Stomach (tissue), 4 donors: ENCODE measurements around the gene PCNT.

Source experiments
- POLR2A ChIP-seq, 4 donors: fragments of 450-650 bp; IDR thresholded peaks; one replicate each; pipeline ENCODE4 v1.6.1; 2016; ENCODE audit warnings: antibody characterized with exemption in 4 of 4, control low read depth in 2 of 4, mild to moderate bottlenecking in 1 of 4, moderate library complexity in 1 of 4
- TF ChIP-seq, protein P1 (sequence below), 7 experiments: fragments of 450-650 bp in 4 of 7; fragments of 200-600 bp in 3 of 7; sonication (generic) in 3 of 7; IDR thresholded peaks; one replicate each; pipeline ENCODE4 v1.5.1; 2016 to 2019; ENCODE audit warnings: antibody characterized with exemption in 7 of 7, control low read depth in 2 of 7, mild to moderate bottlenecking in 1 of 7

DNA sequence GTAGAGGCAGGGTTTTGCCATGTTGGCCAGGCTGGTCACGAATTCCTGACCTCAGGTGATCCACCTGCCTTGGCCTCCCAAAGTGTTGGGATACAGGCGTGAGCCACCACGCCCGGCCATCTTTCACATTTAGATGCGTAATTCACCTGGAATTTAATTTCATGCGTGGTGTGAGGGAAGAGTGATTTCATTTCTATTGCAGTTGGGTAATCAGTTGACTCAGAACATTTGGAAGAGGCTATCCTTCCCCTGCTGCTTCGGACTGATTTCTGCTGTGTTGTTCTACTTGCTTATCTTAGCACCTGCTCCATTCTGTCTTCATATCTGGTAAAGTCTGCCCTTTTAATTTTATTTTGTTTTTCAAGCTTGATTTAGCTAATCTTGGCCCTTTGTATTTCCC, 153.8 kb downstream of the PCNT start:
- TF ChIP-seq POLR2A (IDR thresholded peaks at IDR 0.05) = no peak
- TF ChIP-seq, protein P1, sequence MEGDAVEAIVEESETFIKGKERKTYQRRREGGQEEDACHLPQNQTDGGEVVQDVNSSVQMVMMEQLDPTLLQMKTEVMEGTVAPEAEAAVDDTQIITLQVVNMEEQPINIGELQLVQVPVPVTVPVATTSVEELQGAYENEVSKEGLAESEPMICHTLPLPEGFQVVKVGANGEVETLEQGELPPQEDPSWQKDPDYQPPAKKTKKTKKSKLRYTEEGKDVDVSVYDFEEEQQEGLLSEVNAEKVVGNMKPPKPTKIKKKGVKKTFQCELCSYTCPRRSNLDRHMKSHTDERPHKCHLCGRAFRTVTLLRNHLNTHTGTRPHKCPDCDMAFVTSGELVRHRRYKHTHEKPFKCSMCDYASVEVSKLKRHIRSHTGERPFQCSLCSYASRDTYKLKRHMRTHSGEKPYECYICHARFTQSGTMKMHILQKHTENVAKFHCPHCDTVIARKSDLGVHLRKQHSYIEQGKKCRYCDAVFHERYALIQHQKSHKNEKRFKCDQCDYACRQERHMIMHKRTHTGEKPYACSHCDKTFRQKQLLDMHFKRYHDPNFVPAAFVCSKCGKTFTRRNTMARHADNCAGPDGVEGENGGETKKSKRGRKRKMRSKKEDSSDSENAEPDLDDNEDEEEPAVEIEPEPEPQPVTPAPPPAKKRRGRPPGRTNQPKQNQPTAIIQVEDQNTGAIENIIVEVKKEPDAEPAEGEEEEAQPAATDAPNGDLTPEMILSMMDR (IDR thresholded peaks at IDR 0.05) = no peak
